Activated CD4-positive, alpha-beta memory T cell treated with anti-CD3 and anti-CD28 coated beads, Interleukin-2, amount 10 ng/mL, durations not matched to agents 7 days and 5 days (primary cell): ENCODE measurements around the gene BHMT2. TPM values are rescaled to one million over a fixed set of nuclear protein-coding genes. Genes with fewer than 3 reads are reported as not detected.
A peak's percentile ranks its signal among the peaks of the same experiment; 100 is the strongest.

ENCODE experiments used
- CTCF ChIA-PET: fragments of 350-600 bp; sonication (Branson Sonifier 250); formaldehyde crosslinking; loops from one replicate; lab custom pipeline; 2021; ENCODE audit warnings: antibody characterized with exemption, inconsistent platforms; lab: Charles Lee
- POLR2A ChIA-PET: fragments of 350-600 bp; sonication (Branson Sonifier 250); formaldehyde crosslinking; loops from one replicate; lab custom pipeline; 2021; ENCODE audit warnings: antibody characterized with exemption; lab: Charles Lee
- DNase-seq: peaks from one replicate; pipeline ENCODE4 v3.0.0-alpha.2; 2020
- H3K27ac Mint-ChIP-seq: one replicate; pipeline ENCODE4 v1.8.0; 2021; ENCODE audit warnings: mild to moderate bottlenecking, mixed read lengths
- H3K27me3 Mint-ChIP-seq: one replicate; pipeline ENCODE4 v1.8.0; 2021; ENCODE audit warnings: mixed read lengths
- H3K36me3 Mint-ChIP-seq: one replicate; pipeline ENCODE4 v1.8.0; 2021; ENCODE audit warnings: low read depth, mixed read lengths
- H3K4me1 Mint-ChIP-seq: one replicate; pipeline ENCODE4 v1.8.0; 2021; ENCODE audit warnings: mixed read lengths
- H3K4me3 Mint-ChIP-seq: one replicate; pipeline ENCODE4 v1.8.0; 2021; ENCODE audit warnings: mild to moderate bottlenecking, mixed read lengths
- H3K9me3 Mint-ChIP-seq: one replicate; pipeline ENCODE4 v1.8.0; 2021; ENCODE audit warnings: mixed read lengths
- total RNA-seq, 2 experiments: library from RNA; stranded (reverse); gene quantifications; one replicate each; pipeline ENCODE4 v1.2.3, GENCODE V29; 2021

The BHMT2 gene
- total RNA-seq, 2 experiments from 2014 or later: not detected

- no peaks in the 10 kb centered on the region for H3K36me3 Mint-ChIP-seq
- ChIA-PET CTCF (interaction anchor here (0.7 kb wide), 1 partner anchor 23 kb away, joined by 3 read pairs; no protein-coding TSS in a partner anchor), POLR2A (no interaction called here)
- H3K27ac Mint-ChIP-seq: no peak overlapping the region
- peak; percentile 27 for DNase-seq
- H3K27me3 Mint-ChIP-seq: peaks cover 66% of the 10 kb centered on the region
- peaks cover 6% of the 10 kb centered on the region for H3K4me1 Mint-ChIP-seq
- no peaks in the 10 kb centered on the region for H3K9me3 Mint-ChIP-seq
- H3K4me3 Mint-ChIP-seq: no peak overlapping the region
These were observed 40.2 kb downstream of the BHMT2 start for GRCh38 chr5:79109527-79110492.

GRCh38 chr5:79111387-79111959 lies 41.9 kb downstream of the BHMT2 start, which contains the start of gene BHMT:
BHMT (plus strand) TSS chr5:79111809; CDS start chr5:79111886, 77 bp downstream.
- Mint-ChIP-seq H3K4me1 (peaks cover 6% of the 10 kb centered on the region), H3K27ac (no peak within 1 kb of the TSS), H3K36me3 (no peaks in the 10 kb centered on the region), H3K4me3 (no peak within 1 kb of the TSS), H3K9me3 (no peaks in the 10 kb centered on the region), H3K27me3 (peaks cover 71% of the 10 kb centered on the region)
- ChIA-PET POLR2A (no interaction called here), CTCF (no interaction called here)
- DNase-seq: no peak

GRCh38 chr5:79111960-79112702 lies 42.6 kb downstream of the BHMT2 start:
- peaks cover 66% of the 10 kb centered on the region for H3K27me3 Mint-ChIP-seq
- no peaks in the 10 kb centered on the region for H3K9me3 Mint-ChIP-seq
- ChIA-PET CTCF (no interaction called here), POLR2A (no interaction called here)
- no peak for DNase-seq
- H3K4me3 Mint-ChIP-seq: no peak overlapping the region
- H3K27ac Mint-ChIP-seq: no peak overlapping the region
- no peaks in the 10 kb centered on the region for H3K36me3 Mint-ChIP-seq
- peaks cover 2% of the 10 kb centered on the region for H3K4me1 Mint-ChIP-seq

GRCh38 chr5:79112703-79113058 lies 43.1 kb downstream of the BHMT2 start:
- no peak for DNase-seq
- ChIA-PET CTCF (no interaction called here), POLR2A (no interaction called here)
- Mint-ChIP-seq H3K9me3 (no peaks in the 10 kb centered on the region), H3K36me3 (no peaks in the 10 kb centered on the region), H3K4me1 (peaks cover 2% of the 10 kb centered on the region), H3K27me3 (peaks cover 62% of the 10 kb centered on the region), H3K4me3 (no peak overlapping the region), H3K27ac (no peak overlapping the region)

- no peaks in the 10 kb centered on the region for H3K36me3 Mint-ChIP-seq
- no peak overlapping the region for H3K27ac Mint-ChIP-seq
- peaks cover 21% of the 10 kb centered on the region for H3K27me3 Mint-ChIP-seq
- ChIA-PET CTCF (interaction anchor here (2.2 kb wide), 1 partner anchor 14 kb away, joined by 8 read pairs; no protein-coding TSS in a partner anchor), POLR2A (no interaction called here)
- H3K9me3 Mint-ChIP-seq: no peaks in the 10 kb centered on the region
- no peak overlapping the region for H3K4me3 Mint-ChIP-seq
- DNase-seq: no peak
- H3K4me1 Mint-ChIP-seq: peaks cover 3% of the 10 kb centered on the region
These were observed 49.9 kb downstream of the BHMT2 start for GRCh38 chr5:79119486-79119885.

GRCh38 chr5:79120221-79120620 lies 50.7 kb downstream of the BHMT2 start:
- peaks cover 15% of the 10 kb centered on the region for H3K27me3 Mint-ChIP-seq
- DNase-seq: no peak
- ChIA-PET POLR2A (no interaction called here), CTCF (interaction anchor here (2.2 kb wide), 1 partner anchor 13 kb away, joined by 8 read pairs; no protein-coding TSS in a partner anchor)
- peaks cover 3% of the 10 kb centered on the region for H3K4me1 Mint-ChIP-seq
- H3K27ac Mint-ChIP-seq: no peak overlapping the region
- H3K36me3 Mint-ChIP-seq: no peaks in the 10 kb centered on the region
- H3K9me3 Mint-ChIP-seq: no peaks in the 10 kb centered on the region
- H3K4me3 Mint-ChIP-seq: no peak overlapping the region

GRCh38 chr5:79122973-79123372 lies 53.4 kb downstream of the BHMT2 start:
- Mint-ChIP-seq H3K4me1 (peaks cover 3% of the 10 kb centered on the region), H3K4me3 (no peak overlapping the region), H3K27ac (no peak overlapping the region), H3K9me3 (no peaks in the 10 kb centered on the region), H3K27me3 (peaks cover 6% of the 10 kb centered on the region), H3K36me3 (no peaks in the 10 kb centered on the region)
- ChIA-PET CTCF (interaction anchor here (1.1 kb wide), 1 partner anchor 10 kb away, joined by 6 read pairs; no protein-coding TSS in a partner anchor), POLR2A (no interaction called here)
- no peak for DNase-seq

GRCh38 chr5:79124607-79125006 lies 55.0 kb downstream of the BHMT2 start:
- CTCF ChIA-PET: interaction anchor here (1.1 to 1.3 kb wide), 2 partner anchors 9 to 140 kb away, joined by 3 to 4 read pairs; partner anchors contain the start of gene ARSB
- Mint-ChIP-seq H3K27ac (no peak overlapping the region), H3K4me1 (peaks cover 3% of the 10 kb centered on the region), H3K4me3 (no peak overlapping the region), H3K27me3 (no peaks in the 10 kb centered on the region), H3K36me3 (no peaks in the 10 kb centered on the region), H3K9me3 (no peaks in the 10 kb centered on the region)
- POLR2A ChIA-PET: no interaction called here
- no peak for DNase-seq

GRCh38 chr5:79130781-79131180 lies 61.2 kb downstream of the BHMT2 start:
- ChIA-PET POLR2A (no interaction called here), CTCF (interaction anchor here (10.0 kb wide), 1 partner anchor 108 kb away, joined by 220 read pairs; no protein-coding TSS in a partner anchor)
- Mint-ChIP-seq H3K4me1 (peaks cover 15% of the 10 kb centered on the region), H3K36me3 (no peaks in the 10 kb centered on the region), H3K9me3 (no peaks in the 10 kb centered on the region), H3K4me3 (no peak overlapping the region), H3K27me3 (no peaks in the 10 kb centered on the region), H3K27ac (no peak overlapping the region)
- no peak for DNase-seq

GRCh38 chr5:79133121-79133656 lies 63.6 kb downstream of the BHMT2 start:
- DNase-seq: no peak
- ChIA-PET CTCF (interaction anchor here (0.6 to 10.0 kb wide), 55 partner anchors 8 to 1203 kb away, joined by 3 to 220 read pairs (median 4); partner anchors contain the start of genes ARSB and JMY), POLR2A (interaction anchor here (1.0 kb wide), 1 partner anchor 149 kb away, joined by 6 read pairs; the partner anchor contains the start of gene ARSB)
- Mint-ChIP-seq H3K4me1 (peaks cover 15% of the 10 kb centered on the region), H3K27ac (no peak overlapping the region), H3K27me3 (no peaks in the 10 kb centered on the region), H3K36me3 (no peaks in the 10 kb centered on the region), H3K4me3 (no peak overlapping the region), H3K9me3 (no peaks in the 10 kb centered on the region)

GRCh38 chr5:79133657-79134451 lies 64.3 kb downstream of the BHMT2 start:
- DNase-seq: peak; percentile 69
- H3K4me1 Mint-ChIP-seq: peaks cover 15% of the 10 kb centered on the region
- POLR2A ChIA-PET: interaction anchor here (1.0 kb wide), 1 partner anchor 150 kb away, joined by 6 read pairs; the partner anchor contains the start of gene ARSB
- peak overlapping the region; percentile 69 for H3K27ac Mint-ChIP-seq
- peak overlapping the region; percentile 36 for H3K4me3 Mint-ChIP-seq
- H3K36me3 Mint-ChIP-seq: no peaks in the 10 kb centered on the region
- CTCF ChIA-PET: interaction anchor here (0.6 to 10.0 kb wide), 40 partner anchors 9 to 1082 kb away, joined by 3 to 220 read pairs (median 6); partner anchors contain the start of genes ARSB and JMY
- no peaks in the 10 kb centered on the region for H3K9me3 Mint-ChIP-seq
- H3K27me3 Mint-ChIP-seq: no peaks in the 10 kb centered on the region
